ENCODE data around the gene TRAF1. TPM values are rescaled to one million over a fixed set of nuclear protein-coding genes. Genes with fewer than 3 reads are reported as not detected.

Gene TRAF1
- total RNA-seq, 8 experiments from 2014 or later: 0.54 to 3.4 (median 1.6) TPM

DNA sequence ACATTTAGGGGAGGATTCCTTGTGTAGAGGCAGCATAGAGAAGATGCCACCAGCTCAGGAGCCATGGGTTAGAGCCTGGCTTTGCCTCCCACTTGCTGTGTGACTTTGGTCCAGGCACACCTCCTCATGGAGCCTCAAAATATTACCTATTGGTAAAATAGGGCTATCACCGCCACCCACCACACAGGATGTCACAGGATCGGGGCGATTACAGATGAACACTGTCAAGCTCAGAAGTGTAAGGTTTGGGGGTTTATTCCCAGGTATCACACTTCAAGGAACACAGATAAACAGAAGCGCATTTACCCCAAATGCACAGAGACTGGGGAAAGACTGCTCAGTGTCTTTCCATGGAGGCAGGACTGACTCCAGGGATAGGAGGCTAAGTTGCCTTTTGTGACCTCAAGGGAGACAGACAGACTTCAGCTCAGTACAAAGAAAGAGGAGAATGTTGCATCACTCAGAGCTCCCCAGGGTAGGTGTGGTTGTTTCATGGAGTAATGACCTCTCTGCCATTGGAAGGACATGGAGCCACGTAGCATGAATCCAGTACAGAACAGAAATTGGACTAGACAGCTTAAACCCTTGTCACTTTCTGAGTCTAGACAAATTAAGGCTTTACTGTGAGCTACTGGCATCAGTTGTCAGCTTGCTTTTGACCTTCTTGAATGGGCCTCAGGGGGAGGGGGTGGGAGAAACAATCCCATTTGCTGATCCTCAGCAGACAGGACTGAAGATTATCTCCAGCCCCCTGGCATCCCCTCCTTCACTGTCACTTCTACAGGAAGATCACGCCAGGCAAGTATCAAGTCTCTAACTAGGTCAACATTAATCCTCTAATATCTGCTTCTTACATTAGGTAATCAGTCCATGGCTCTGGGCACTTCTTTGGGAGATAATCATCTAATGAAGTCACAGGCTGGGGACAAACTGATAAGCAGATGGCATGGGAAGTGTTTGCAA lies 6.5 kb downstream of the TRAF1 start:
- peak in 5 of 8 experiments; percentile 22 to 70 (median 55) for ATAC-seq (replicated peaks in 6 of 8)

DNA sequence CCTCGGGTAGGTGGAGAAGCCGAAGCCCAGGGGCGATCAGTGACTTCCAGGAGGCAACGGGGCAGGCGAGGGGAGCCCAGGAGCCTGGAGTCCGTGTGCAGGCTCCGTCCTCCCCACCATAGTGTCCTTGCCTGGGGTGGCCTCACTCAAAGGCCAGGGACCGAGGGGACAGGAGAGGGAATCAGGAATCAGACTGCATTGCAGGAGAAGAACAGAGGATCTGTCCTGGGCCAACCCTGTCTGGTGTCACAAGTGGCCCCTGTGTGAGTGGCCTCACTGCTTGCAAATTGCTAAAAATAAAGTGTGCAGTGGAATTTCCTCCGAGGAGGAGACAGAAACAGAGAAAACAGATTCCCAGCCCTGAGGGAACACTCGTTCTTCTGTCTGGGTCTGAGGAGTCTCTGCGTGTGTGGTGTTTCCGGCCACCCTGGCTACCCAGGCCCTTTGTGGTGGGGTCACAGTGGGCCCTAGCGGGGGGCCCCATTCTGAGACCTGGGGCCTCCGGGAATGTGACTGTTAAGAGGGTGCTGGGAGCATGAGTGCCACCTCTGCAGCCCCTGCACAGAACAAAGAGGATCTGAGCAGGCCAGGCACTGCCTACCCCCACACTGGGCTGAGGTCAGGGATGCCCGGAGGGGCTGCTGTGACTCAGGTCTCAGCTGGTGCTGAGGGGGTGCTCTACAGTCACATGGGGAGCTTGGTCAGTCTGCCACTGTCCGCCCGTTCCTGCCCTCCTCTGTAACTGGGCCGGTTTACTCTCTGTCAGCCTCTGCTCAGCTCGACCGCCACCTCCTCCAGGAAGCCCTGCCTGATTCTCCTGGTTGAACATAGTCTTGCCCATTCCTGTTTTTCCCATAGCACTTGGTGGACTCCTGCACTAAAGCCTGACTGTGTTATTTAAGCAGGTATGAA lies 7.4 kb downstream of the TRAF1 start:
- in situ Hi-C loops (cut with MboI; ENCODE audit: low pct_unique_long_range_greater_than_20kb in 2 of 9, low sequenced_read_pairs in 9 of 9, unreplicated experiment in 9 of 9): no loop called here
- peak in 1 of 8 experiments; percentile 17 for ATAC-seq (replicated peaks in 6 of 8)
- WGBS, 10 experiments: 48 to 70% (median 56%) methylated on average over 2 to 9 of the region's 20 CpGs; no CpG with 5 or more reads in 7 of the 10 experiments
- H3K4me3 ChIP-seq: no peak overlapping the region
- peaks cover 7 to 10% of the 10 kb centered on the region in 2 donors for H3K4me1 ChIP-seq (replicated peaks in 1 of 2)
- H3K27ac ChIP-seq: no peak overlapping the region

More for the DNA sequence above, 6.5 kb downstream of the TRAF1 start:
- H3K27ac ChIP-seq: no peak overlapping the region
- H3K4me1 ChIP-seq (replicated peaks in 1 of 2): peaks cover 7 to 10% of the 10 kb centered on the region in 2 donors
- 85 to 100% (median 98%) methylated on average over 1 to 5 of the region's 6 CpGs; no CpG with 5 or more reads in 2 of the 10 experiments for WGBS, 10 experiments
- H3K4me3 ChIP-seq: no peak overlapping the region
- in situ Hi-C loops (cut with MboI; ENCODE audit: low pct_unique_long_range_greater_than_20kb in 2 of 9, low sequenced_read_pairs in 9 of 9, unreplicated experiment in 9 of 9): no loop called here

DNA sequence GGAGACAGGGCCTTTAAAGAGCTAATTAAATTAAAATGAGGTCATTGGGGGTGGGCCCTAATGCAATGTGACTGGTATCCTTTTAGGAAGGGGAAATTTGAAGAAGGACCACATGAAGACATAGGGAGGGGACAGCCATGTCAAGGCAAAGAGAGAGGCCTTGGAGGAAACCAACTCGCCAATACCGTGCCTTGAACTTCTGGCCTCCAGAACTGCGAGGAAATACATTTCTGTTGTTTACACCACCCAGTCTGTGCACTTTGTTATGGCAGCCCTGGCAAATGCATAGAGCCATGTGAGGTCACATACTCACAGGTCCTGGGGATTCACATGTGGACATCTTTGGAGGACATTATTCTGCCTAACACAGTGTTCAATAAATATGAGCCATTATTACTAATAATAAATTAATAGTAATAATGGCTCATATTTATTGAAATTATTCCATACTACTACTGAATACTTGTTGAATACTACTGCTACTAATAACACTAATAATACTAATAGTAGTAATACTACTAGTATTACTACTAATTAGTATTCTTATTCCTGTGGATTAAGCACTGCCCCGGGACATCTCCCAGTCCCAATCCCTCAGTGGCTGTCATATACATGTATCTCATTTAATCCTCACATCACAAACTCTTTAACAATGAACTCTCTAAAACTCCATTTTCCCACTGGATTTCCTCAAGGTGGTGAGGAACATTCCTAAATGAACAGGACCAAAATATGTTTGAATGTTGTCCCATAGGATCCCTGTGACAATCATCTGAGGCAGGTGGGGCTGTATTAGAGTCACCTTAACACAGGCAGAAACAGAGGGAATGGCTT lies 8.4 kb downstream of the TRAF1 start:
- no peak overlapping the region for H3K4me3 ChIP-seq
- WGBS, 10 experiments: 50 to 100% (median 100%) methylated on average over 1 to 3 of the region's 4 CpGs; no CpG with 5 or more reads in 2 of the 10 experiments
- peaks cover 7 to 10% of the 10 kb centered on the region in 2 donors for H3K4me1 ChIP-seq (replicated peaks in 1 of 2)
- H3K27ac ChIP-seq: no peak overlapping the region
- in situ Hi-C loops (cut with MboI; ENCODE audit: low pct_unique_long_range_greater_than_20kb in 2 of 9, low sequenced_read_pairs in 9 of 9, unreplicated experiment in 9 of 9): no loop called here
- ATAC-seq (replicated peaks in 6 of 8): no peak

DNA sequence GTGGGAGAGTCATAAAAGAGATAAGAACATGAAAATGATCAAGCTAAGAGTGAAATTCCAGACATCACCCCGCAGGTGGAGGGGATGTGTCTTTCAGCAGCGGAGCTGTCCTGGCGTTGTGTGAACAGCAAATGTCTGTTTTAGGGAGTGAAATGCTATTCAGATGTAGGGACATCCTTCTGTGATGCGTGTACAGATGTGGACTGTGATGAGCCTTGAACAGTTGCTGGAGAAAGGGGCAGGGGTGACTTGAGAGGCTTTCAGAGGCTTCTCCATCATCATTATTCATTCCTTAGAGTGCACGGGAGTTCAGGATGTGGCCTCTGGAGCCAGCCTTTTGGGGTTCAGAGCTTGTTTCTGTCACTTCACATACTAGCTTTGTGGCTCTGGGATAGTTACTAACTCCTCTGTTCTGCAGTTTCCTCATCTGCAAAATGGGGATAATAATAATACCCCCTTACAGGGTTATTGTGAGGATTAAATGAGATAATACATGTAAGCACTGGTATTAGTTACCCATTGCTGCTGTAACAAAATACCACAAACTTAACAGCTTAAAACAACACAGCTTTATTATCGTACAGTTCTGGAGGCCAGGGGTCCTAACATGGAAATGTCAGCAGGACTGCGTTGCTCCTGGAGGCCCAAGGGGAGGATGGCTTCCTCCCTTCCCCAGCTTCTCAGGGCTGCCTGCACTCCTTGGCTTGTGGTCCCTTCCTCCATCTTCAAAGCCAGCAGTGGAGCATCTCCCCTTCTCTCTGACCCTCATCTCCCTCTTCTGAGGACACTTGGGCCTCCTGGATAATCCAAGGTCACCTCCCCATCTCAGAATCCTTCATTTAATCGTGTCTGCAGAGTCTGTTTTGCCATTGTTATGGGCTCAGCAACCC lies 9.4 kb downstream of the TRAF1 start:
- in situ Hi-C loops (cut with MboI; ENCODE audit: low pct_unique_long_range_greater_than_20kb in 2 of 9, low sequenced_read_pairs in 9 of 9, unreplicated experiment in 9 of 9): no loop called here
- peaks cover 7 to 10% of the 10 kb centered on the region in 2 donors for H3K4me1 ChIP-seq (replicated peaks in 1 of 2)
- H3K27ac ChIP-seq: no peak overlapping the region
- no peak overlapping the region for H3K4me3 ChIP-seq
- ATAC-seq (replicated peaks in 6 of 8): no peak
- whole genome bisulfite sequencing, 10 experiments: 20 to 100% (median 86%) methylated on average over 1 to 6 of the region's 8 CpGs; no CpG with 5 or more reads in 1 of the 10 experiments

DNA sequence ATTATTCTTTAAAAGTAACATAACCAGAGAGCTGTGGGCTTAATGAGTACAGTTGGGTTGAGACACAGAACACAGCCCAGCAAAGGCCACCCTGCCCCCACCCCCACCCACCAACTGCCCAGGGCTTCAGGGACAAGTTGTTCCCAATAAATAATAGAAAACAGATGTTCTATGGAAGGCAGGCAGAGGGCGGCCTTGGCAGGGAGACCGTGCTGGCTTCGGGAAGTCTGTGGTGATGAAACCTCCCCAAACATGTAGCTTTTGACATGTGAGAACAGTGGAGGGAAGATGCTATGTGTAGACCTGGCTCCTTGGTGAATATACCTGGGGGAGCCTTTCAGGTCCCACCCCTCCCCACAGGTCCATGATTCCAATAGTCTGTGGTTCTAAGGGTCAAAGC lies 10.0 kb downstream of the TRAF1 start:
- WGBS, 10 experiments: 0 to 76% methylated on average over 3 of the region's 3 CpGs; no CpG with 5 or more reads in 8 of the 10 experiments
- in situ Hi-C loops (cut with MboI; ENCODE audit: low pct_unique_long_range_greater_than_20kb in 2 of 9, low sequenced_read_pairs in 9 of 9, unreplicated experiment in 9 of 9): no loop called here
- Histone ChIP-seq H3K4me3 (no peak overlapping the region), H3K4me1 (replicated peaks in 1 of 2) (peaks cover 7 to 10% of the 10 kb centered on the region in 2 donors), H3K27ac (no peak overlapping the region)
- peak in 3 of 8 experiments; percentile 59 to 81 (median 69) for ATAC-seq (replicated peaks in 6 of 8)

DNA sequence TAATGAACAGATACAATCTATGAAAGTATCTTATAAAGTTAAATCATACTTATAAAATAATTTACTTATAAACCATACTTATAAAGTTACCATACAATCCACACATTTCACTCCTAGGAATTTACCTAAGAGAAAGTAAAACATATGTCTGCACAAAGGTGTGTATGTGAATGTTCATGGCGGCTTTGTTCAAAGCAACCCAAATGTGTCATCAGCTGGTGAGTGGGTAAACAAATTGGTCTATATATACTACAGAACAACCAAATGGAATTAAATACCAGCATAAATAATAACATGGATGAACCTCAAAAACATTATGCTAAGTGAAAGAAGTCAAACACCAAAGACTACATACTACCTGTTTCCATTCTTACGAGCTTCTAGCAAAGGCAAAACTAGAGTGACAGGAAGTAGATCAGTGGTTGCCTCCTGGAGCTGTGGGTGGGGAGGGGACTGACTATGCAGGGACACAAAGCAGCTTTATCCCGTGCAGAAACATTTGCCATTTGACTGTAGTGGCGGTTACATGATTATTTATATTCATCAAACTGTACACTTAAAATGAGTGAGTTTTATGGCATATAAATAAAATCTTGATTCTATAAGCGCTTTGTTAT lies 10.6 kb downstream of the TRAF1 start:
- ATAC-seq (replicated peaks in 6 of 8): peak in 1 of 8 experiments; percentile 47
- Histone ChIP-seq H3K27ac (no peak overlapping the region), H3K4me3 (no peak overlapping the region), H3K4me1 (replicated peaks in 1 of 2) (peaks cover 7 to 10% of the 10 kb centered on the region in 2 donors)
- 58 to 94% (median 81%) methylated on average over 2 to 5 of the region's 5 CpGs for WGBS, 10 experiments
- in situ Hi-C loops (cut with MboI; ENCODE audit: low pct_unique_long_range_greater_than_20kb in 2 of 9, low sequenced_read_pairs in 9 of 9, unreplicated experiment in 9 of 9): no loop called here

DNA sequence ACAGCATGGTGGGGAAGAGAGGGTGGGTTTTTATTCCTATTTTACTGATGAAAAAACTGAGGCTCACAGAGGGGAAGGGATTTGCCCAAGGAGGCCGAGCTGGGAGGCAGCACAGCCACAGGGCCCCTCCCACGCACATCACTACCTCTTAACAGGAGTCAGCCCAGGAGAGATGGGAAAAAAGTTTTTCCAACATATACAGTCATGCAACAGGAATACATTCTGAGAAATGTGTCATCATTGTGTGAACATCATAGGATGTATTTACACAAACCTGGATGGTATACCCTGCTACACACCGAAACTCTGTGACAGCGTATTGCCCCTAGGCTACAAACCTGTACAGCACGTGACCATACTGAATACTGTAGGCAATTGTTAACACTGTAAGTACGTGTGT lies 11.6 kb downstream of the TRAF1 start:
- ATAC-seq (replicated peaks in 6 of 8): no peak
- in situ Hi-C loops (cut with MboI; ENCODE audit: low pct_unique_long_range_greater_than_20kb in 2 of 9, low sequenced_read_pairs in 9 of 9, unreplicated experiment in 9 of 9): no loop called here
- WGBS, 10 experiments: 40 to 100% (median 86%) methylated on average over 1 to 4 of the region's 6 CpGs; no CpG with 5 or more reads in 1 of the 10 experiments
- H3K4me1 ChIP-seq (replicated peaks in 1 of 2): peaks cover 2 to 3% of the 10 kb centered on the region in 2 donors
- H3K4me3 ChIP-seq: no peak overlapping the region
- H3K27ac ChIP-seq: no peak overlapping the region

DNA sequence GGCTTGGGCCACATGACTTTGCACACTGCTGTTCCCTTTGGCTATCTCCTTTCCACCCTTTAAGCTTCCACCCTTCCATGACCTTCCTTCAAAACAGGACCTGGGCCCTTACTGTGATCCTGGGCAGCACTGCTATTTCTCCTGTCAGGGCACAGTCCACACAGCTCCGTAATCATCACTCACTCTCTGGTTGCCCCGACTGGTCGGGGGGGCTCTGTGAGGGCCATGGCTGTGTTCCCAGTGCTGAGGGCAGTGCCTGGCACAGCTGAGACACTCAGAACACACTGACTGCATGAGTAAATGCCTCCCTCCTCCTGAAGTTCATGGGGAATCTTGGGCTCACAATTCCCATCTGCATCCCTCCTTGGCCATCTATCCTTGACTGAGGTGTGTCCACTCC lies 12.2 kb downstream of the TRAF1 start:
- ATAC-seq (replicated peaks in 6 of 8): peak in 1 of 8 experiments; percentile 58

DNA sequence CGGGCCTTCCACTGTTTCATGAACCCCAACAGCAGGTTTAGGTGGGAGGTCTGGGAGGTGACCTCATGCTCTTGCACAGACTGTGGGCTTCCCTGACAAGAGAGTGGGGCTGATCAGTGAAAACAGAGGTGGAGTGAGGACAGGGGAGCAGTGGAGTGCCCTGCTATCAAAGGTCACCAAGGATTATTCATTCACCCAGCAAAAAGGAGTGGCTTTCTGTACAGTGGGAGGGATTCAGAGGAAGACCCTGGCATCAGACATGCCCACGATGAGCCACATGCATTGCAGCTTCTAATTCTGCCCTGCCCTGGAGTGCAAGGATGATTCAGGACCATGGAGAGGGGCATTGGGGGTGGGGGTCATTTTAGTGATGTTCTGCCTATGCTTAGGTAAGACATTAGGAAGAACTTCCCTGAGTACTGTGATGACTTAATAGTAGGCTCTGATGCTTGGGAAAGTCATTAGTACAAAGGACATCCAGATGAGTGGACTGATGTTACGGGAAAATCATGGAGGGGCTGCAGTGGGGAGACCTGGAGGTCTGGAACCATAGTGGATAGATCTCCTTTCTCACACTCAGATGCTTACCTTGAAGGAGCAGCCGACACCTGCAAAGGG lies 12.8 kb downstream of the TRAF1 start:
- H3K4me3 ChIP-seq: no peak overlapping the region

More for the DNA sequence above, 12.2 kb downstream of the TRAF1 start:
- 79 to 93% methylated on average over 3 of the region's 3 CpGs; no CpG with 5 or more reads in 8 of the 10 experiments for WGBS, 10 experiments
- in situ Hi-C loops (cut with MboI; ENCODE audit: low pct_unique_long_range_greater_than_20kb in 2 of 9, low sequenced_read_pairs in 9 of 9, unreplicated experiment in 9 of 9): no loop called here
- Histone ChIP-seq H3K4me1 (replicated peaks in 1 of 2) (no peaks in the 10 kb centered on the region), H3K4me3 (no peak overlapping the region), H3K27ac (no peak overlapping the region)

DNA sequence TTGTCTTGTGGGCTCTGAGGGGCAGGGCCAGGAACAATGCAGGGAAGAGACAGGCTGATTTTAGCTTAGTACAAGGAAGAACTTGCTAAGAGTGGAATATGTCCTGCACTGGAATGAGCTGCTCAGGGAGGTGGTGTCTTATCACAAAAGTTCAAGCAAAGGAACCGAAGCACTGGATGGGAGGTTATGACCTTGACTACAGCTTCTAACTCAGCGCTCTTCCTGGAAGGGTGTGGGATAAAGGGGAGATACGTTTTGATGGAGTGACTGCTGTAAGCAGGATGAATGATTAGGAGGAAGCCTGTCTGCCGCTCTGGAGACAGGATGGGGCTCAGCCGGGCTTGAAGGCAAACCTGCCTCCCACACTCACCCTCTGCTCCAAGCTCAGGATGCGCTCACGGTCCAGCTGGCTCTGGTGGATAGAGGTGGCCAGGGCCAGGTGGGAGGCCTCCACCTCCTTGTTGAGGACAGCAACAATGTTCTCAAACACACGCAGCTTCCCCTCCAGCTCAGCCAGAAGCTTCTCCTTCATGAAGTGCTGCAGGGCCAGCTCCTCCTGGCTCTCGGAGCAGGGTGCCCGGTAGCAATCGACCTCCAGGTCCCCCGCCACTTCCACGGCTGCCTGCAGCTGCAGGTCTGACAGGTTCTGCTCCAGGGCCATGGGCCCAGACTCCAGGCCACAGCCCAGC lies 13.5 kb downstream of the TRAF1 start:
- no peak overlapping the region for H3K4me3 ChIP-seq
- H3K27ac ChIP-seq: no peak overlapping the region
- no peak for ATAC-seq (replicated peaks in 6 of 8)
- H3K4me1 ChIP-seq (replicated peaks in 1 of 2): no peaks in the 10 kb centered on the region
- in situ Hi-C loops (cut with MboI; ENCODE audit: low pct_unique_long_range_greater_than_20kb in 2 of 9, low sequenced_read_pairs in 9 of 9, unreplicated experiment in 9 of 9): no loop called here
- 33 to 100% (median 80%) methylated on average over 1 to 4 of the region's 13 CpGs; no CpG with 5 or more reads in 3 of the 10 experiments for WGBS, 10 experiments

More for the DNA sequence above, 12.8 kb downstream of the TRAF1 start:
- 40 to 100% (median 78%) methylated on average over 1 to 4 of the region's 4 CpGs; no CpG with 5 or more reads in 3 of the 10 experiments for WGBS, 10 experiments
- no peaks in the 10 kb centered on the region for H3K4me1 ChIP-seq (replicated peaks in 1 of 2)
- in situ Hi-C loops (cut with MboI; ENCODE audit: low pct_unique_long_range_greater_than_20kb in 2 of 9, low sequenced_read_pairs in 9 of 9, unreplicated experiment in 9 of 9): no loop called here
- no peak for ATAC-seq (replicated peaks in 6 of 8)
- no peak overlapping the region for H3K27ac ChIP-seq
